SU-DHL-6 (cell line): ENCODE measurements around the gene SMAD2.

Experiments
- CTCF ChIP-seq: fragments of 200-600 bp; sonication (generic); IDR thresholded peaks from one replicate; pipeline ENCODE4 v1.5.1; 2017; ENCODE audit warnings: antibody characterized with exemption, mild to moderate bottlenecking, low read length, moderate library complexity; ENCODE audit not compliant: insufficient read depth, poor library complexity, severe bottlenecking
- EZH2phosphoT487 ChIP-seq: fragments of 200-600 bp; sonication (generic), shearing (Covaris generic); conservative IDR thresholded peaks from 2 replicates; pipeline ENCODE4 v1.6.1; 2018; ENCODE audit warnings: mild to moderate bottlenecking, antibody characterized with exemption, low read length, moderate library complexity, mixed read lengths

- no peak for TF ChIP-seq CTCF
- TF ChIP-seq EZH2phosphoT487 = no peak
Measured at GRCh38 chr18:47953471-47953931, 23.0 kb upstream of the SMAD2 start.
